HepG2 (cell line): ENCODE measurements around the gene SUSD3. TPM values are rescaled to one million over a fixed set of nuclear protein-coding genes. Genes with fewer than 3 reads are reported as not detected.

Experiments used
- ATAC-seq: fragments of 200-7000 bp; cut with Tn5 transposase; 3 replicates; pipeline ENCODE4 v1.9.1; 2020; ENCODE audit warnings: mild to moderate bottlenecking, moderate library complexity
- BruUV-seq: library from RNA; stranded (reverse); fragments of 400-500 nt; replicated peaks from 2 replicates; lab custom pipeline; 2021; lab: Mats Ljungman, UMichigan
- CTCF ChIA-PET: fragments of 300-600 bp; formaldehyde crosslinking; extraction: SDS; loops from one replicate; lab custom pipeline; 2021; ENCODE audit warnings: low total read pairs, inconsistent platforms, low intra/inter-chr PET ratio; lab: Yijun Ruan, JAX
- POLR2A ChIA-PET: fragments of 350-600 bp; sonication (Branson Sonifier 250); formaldehyde crosslinking; loops from one replicate; lab custom pipeline; 2020; ENCODE audit warnings: antibody characterized with exemption, inconsistent platforms; lab: Yijun Ruan, JAX
- DNase-seq: peaks from one replicate; pipeline ENCODE4 v3.0.0-alpha.2; 2015; ENCODE audit warnings: low spot score
- FAIRE-seq: peaks from 3 replicates; lab custom pipeline; 2011; peaks lifted over from hg19 to GRCh38; lab: Jason Lieb, UNC
- H2AFZ ChIP-seq: one replicate; pipeline ENCODE4 v1.6.1; 2011; ENCODE audit warnings: low read length, inconsistent platforms
- H3K27ac ChIP-seq: fragments of 300-600 bp; 3 replicates; pipeline ENCODE4 v1.8.0; 2011; ENCODE audit warnings: mixed run types, mild to moderate bottlenecking, mixed read lengths, low read length, inconsistent platforms; ENCODE audit not compliant: insufficient read depth; ENCODE audit errors: extremely low read length
- H3K27me3 ChIP-seq, 2 experiments: fragments of 200-600 bp in 1 of 2; 2 replicates in 1 of 2; 3 replicates in 1 of 2; pipeline versions ENCODE4 v1.6.0 to v1.8.0; 2011; ENCODE audit warnings: low read length in 2 of 2, mild to moderate bottlenecking in 2 of 2, moderate library complexity in 2 of 2, inconsistent platforms in 1 of 2; ENCODE audit not compliant: insufficient read depth in 2 of 2, control insufficient read depth in 1 of 2
- H3K36me3 ChIP-seq, 2 experiments: fragments of 200-600 bp in 1 of 2; replicated peaks in 1 of 2; 2 replicates in 1 of 2; 3 replicates in 1 of 2; pipeline versions ENCODE4 v1.5.1 to v1.8.0; 2011; ENCODE audit warnings: low read length in 2 of 2, inconsistent platforms in 1 of 2; ENCODE audit not compliant: insufficient read depth in 2 of 2, control insufficient read depth in 1 of 2
- H3K4me1 ChIP-seq: 2 replicates; pipeline ENCODE4 v1.5.1; 2012; ENCODE audit warnings: low read length, inconsistent platforms; ENCODE audit not compliant: insufficient read depth
- H3K4me2 ChIP-seq: 2 replicates; pipeline ENCODE4 v1.6.0; 2011; ENCODE audit warnings: low read depth, low read length, inconsistent platforms
- H3K4me3 ChIP-seq, 3 experiments: fragments of 200-600 bp in 1 of 3; sonication (generic), shearing (Covaris generic) in 1 of 3; replicated peaks in 1 of 3; 2 replicates each; pipeline ENCODE4 v1.5.1; 2011 to 2016; ENCODE audit warnings: low read length in 3 of 3, inconsistent platforms in 2 of 3, low read depth in 2 of 3, mild to moderate bottlenecking in 2 of 3, control low read depth in 1 of 3, mixed read lengths in 1 of 3; ENCODE audit not compliant: insufficient read depth in 1 of 3
- H3K79me2 ChIP-seq: one replicate; pipeline ENCODE4 v1.6.1; 2011; ENCODE audit warnings: low read length, inconsistent platforms; ENCODE audit not compliant: insufficient read depth
- H3K9ac ChIP-seq: 2 replicates; pipeline ENCODE4 v1.6.0; 2011; ENCODE audit warnings: mild to moderate bottlenecking, low read depth, low read length, inconsistent platforms; ENCODE audit not compliant: insufficient read depth
- H3K9me3 ChIP-seq: 2 replicates; pipeline ENCODE4 v1.5.1; 2012; ENCODE audit warnings: mild to moderate bottlenecking, low read length
- H4K20me1 ChIP-seq: 2 replicates; pipeline ENCODE4 v1.6.0; 2011; ENCODE audit warnings: inconsistent platforms, mild to moderate bottlenecking, low read length, moderate library complexity; ENCODE audit not compliant: insufficient read depth
- FOXO1 ChIP-seq: sonication (generic); formaldehyde crosslinking; IDR thresholded peaks from 2 replicates; pipeline ENCODE4 v1.4.0; 2020; ENCODE audit warnings: missing genetic modification reagents
- RARA ChIP-seq: IDR thresholded peaks from 2 replicates; pipeline ENCODE4 v1.6.1; 2016; ENCODE audit warnings: missing genetic modification reagents, missing compliant biosample characterization
- RFX1 ChIP-seq: fragments of 450-650 bp; IDR thresholded peaks from 2 replicates; pipeline ENCODE4 v1.6.1; 2017
- RFX5 ChIP-seq: IDR thresholded peaks from 2 replicates; pipeline ENCODE4 v1.6.1; 2011; ENCODE audit warnings: low read depth, low read length, improper control_type of control experiment
- YEATS4 ChIP-seq: sonication (generic); formaldehyde crosslinking; IDR thresholded peaks from 2 replicates; pipeline ENCODE4 v1.4.0; 2020; ENCODE audit warnings: missing genetic modification reagents, borderline replicate concordance
- ZMYM3 ChIP-seq: sonication (generic); formaldehyde crosslinking; IDR thresholded peaks from 2 replicates; pipeline ENCODE4 v1.5.1; 2020; ENCODE audit warnings: mild to moderate bottlenecking, missing genetic modification reagents
- ZNF121 ChIP-seq: sonication (generic); formaldehyde crosslinking; IDR thresholded peaks from 2 replicates; pipeline ENCODE4 v1.5.0; 2020; ENCODE audit warnings: mild to moderate bottlenecking, missing genetic modification reagents
- WGBS: methylation state at CpG from one replicate; pipeline ENCODE4 v1.1.6; 2017; ENCODE audit warnings: low lambda C conversion rate; 5-methylcytosine and 5-hydroxymethylcytosine counted together
- in situ Hi-C: cut with HindIII; loops from 2 replicates; pipeline ENCODE4 v1.10.0; 2017; ENCODE audit warnings: low pct_unique_long_range_greater_than_20kb; ENCODE audit not compliant: extremely low pct_ligation_motif_present
- intact Hi-C: fragments of 100-400 bp; cut with micrococcal nuclease; formaldehyde crosslinking; loops from one replicate; pipeline ENCODE4 v1.10.0; 2022; ENCODE audit not compliant: unreplicated experiment
- polyA plus RNA-seq, 8 experiments: library from polyadenylated mRNA; depleted of rRNA in 3 of 8; stranded (reverse) in 7 of 8; unstranded in 1 of 8; fragments of >200 nt; fragmentation: Illumina TruSeq in 4 of 8; extraction: Trizol in 4 of 8; gene quantifications; 2 replicates each; pipeline versions ENCODE4 v1.2.1 to v1.2.3, GENCODE V29; 2011 to 2016; ENCODE audit warnings: low read depth in 4 of 8, missing spikeins in 1 of 8, mixed read lengths in 1 of 8; ENCODE audit not compliant: insufficient read depth in 1 of 8
- total RNA-seq, 5 experiments: library from RNA; depleted of rRNA; stranded (reverse); fragments of >200 nt; fragmentation: Illumina TruSeq; extraction: Trizol; gene quantifications; 2 replicates each; pipeline ENCODE4 v1.2.3, GENCODE V29; 2016; ENCODE audit warnings: low read depth in 1 of 5
- TF ChIP-seq, protein P1 (sequence below): sonication (generic); formaldehyde crosslinking; IDR thresholded peaks from 2 replicates; pipeline ENCODE4 v1.4.0; 2020; ENCODE audit warnings: mild to moderate bottlenecking, missing genetic modification reagents, borderline replicate concordance
- TF ChIP-seq, protein P2 (sequence below): IDR thresholded peaks from 2 replicates; pipeline ENCODE4 v1.6.1; 2012; ENCODE audit warnings: low read depth, low read length, improper control_type of control experiment
- TF ChIP-seq, protein P3 (sequence below): sonication (generic); formaldehyde crosslinking; IDR thresholded peaks from 2 replicates; pipeline ENCODE4 v1.4.0; 2020; ENCODE audit warnings: missing genetic modification reagents, borderline replicate concordance
- TF ChIP-seq, protein P4 (sequence below): sonication (generic); formaldehyde crosslinking; conservative IDR thresholded peaks from 2 replicates; pipeline ENCODE4 v1.4.0; 2020; ENCODE audit warnings: missing genetic modification reagents

Gene SUSD3
- total and polyA plus RNA-seq, 2 of the 13 experiments (the other 11 are each of a cell fraction or from before 2014, with no cell fraction given), result 7.0 to 9.1 TPM

DNA sequence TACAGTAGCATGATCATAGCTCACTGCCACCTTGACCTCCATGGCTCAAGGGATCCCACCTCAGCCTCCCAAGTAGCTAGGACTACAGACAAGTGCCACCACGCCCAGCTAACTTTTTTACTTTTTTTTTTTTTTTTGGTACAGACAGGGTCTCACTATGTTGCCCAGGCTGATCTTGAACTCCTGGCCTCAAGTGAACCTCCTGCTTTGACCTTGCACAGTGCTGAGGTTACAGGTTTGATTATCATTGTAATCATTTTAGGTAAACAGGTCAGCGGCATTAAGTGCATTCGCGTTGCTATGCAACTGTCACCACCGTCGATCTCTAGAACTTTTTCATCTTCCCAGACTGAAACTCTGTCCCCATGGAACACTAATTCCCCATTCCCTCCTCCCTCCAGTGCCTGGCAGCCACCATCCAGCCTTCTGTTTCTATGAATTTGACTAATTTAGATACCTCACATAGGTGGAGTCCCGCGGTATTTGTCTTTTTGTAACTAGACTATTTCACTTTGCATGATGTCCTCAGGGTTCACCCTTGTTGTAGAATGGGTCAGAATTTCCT is 31.7 kb downstream of the SUSD3 start:
- 27% methylated on average over 8 of the region's 8 CpGs for WGBS
- ATAC-seq (no peak), FAIRE-seq (no peak), DNase-seq (no peak)
- no peak overlapping the region for H3K4me3 ChIP-seq
- H4K20me1 ChIP-seq, result no peaks in the 10 kb centered on the region
- POLR2A ChIA-PET, result no interaction called here
- peaks cover 1 to 5% of the 10 kb centered on the region in 2 experiments; a peak in 1 of 5 replicates for H3K27me3 ChIP-seq
- no peaks in the 10 kb centered on the region for H3K79me2 ChIP-seq
- intact Hi-C loops, result no loop called here
- no peak overlapping the region for H3K27ac ChIP-seq
- CTCF ChIA-PET, result no interaction called here
- no peaks in the 10 kb centered on the region for H3K36me3 ChIP-seq
- BruUV-seq, result no TSS peak
- in situ Hi-C loops, result no loop called here
- peaks cover 63% of the 10 kb centered on the region for H3K4me1 ChIP-seq
- no peak overlapping the region for H2AFZ ChIP-seq
- 0 out of 2 replicates have a peak overlapping the region, but pooled peaks have one; percentile 21 for H3K4me2 ChIP-seq
- no peak overlapping the region for H3K9ac ChIP-seq
- TF ChIP-seq FOXO1 (CRISPR knock-in tag) (no peak), RARA (CRISPR knock-in tag) (0 out of 2 replicates have a peak, but pooled peaks have one; percentile 14), ZNF121 (CRISPR knock-in tag) (peak; percentile 86), RFX1 (peak; percentile 37; the same call in 1 of the 2 replicates), ZMYM3 (CRISPR knock-in tag) (peak; percentile 42; the same call in 1 of the 2 replicates), RFX5 (peak; percentile 31; the same call in 1 of the 2 replicates), YEATS4 (CRISPR knock-in tag) (no peak)
- TF ChIP-seq, protein P1, sequence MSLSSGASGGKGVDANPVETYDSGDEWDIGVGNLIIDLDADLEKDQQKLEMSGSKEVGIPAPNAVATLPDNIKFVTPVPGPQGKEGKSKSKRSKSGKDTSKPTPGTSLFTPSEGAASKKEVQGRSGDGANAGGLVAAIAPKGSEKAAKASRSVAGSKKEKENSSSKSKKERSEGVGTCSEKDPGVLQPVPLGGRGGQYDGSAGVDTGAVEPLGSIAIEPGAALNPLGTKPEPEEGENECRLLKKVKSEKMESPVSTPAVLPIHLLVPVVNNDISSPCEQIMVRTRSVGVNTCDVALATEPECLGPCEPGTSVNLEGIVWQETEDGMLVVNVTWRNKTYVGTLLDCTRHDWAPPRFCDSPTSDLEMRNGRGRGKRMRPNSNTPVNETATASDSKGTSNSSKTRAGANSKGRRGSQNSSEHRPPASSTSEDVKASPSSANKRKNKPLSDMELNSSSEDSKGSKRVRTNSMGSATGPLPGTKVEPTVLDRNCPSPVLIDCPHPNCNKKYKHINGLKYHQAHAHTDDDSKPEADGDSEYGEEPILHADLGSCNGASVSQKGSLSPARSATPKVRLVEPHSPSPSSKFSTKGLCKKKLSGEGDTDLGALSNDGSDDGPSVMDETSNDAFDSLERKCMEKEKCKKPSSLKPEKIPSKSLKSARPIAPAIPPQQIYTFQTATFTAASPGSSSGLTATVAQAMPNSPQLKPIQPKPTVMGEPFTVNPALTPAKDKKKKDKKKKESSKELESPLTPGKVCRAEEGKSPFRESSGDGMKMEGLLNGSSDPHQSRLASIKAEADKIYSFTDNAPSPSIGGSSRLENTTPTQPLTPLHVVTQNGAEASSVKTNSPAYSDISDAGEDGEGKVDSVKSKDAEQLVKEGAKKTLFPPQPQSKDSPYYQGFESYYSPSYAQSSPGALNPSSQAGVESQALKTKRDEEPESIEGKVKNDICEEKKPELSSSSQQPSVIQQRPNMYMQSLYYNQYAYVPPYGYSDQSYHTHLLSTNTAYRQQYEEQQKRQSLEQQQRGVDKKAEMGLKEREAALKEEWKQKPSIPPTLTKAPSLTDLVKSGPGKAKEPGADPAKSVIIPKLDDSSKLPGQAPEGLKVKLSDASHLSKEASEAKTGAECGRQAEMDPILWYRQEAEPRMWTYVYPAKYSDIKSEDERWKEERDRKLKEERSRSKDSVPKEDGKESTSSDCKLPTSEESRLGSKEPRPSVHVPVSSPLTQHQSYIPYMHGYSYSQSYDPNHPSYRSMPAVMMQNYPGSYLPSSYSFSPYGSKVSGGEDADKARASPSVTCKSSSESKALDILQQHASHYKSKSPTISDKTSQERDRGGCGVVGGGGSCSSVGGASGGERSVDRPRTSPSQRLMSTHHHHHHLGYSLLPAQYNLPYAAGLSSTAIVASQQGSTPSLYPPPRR (CRISPR knock-in tag), result no peak
- TF ChIP-seq, protein P2, sequence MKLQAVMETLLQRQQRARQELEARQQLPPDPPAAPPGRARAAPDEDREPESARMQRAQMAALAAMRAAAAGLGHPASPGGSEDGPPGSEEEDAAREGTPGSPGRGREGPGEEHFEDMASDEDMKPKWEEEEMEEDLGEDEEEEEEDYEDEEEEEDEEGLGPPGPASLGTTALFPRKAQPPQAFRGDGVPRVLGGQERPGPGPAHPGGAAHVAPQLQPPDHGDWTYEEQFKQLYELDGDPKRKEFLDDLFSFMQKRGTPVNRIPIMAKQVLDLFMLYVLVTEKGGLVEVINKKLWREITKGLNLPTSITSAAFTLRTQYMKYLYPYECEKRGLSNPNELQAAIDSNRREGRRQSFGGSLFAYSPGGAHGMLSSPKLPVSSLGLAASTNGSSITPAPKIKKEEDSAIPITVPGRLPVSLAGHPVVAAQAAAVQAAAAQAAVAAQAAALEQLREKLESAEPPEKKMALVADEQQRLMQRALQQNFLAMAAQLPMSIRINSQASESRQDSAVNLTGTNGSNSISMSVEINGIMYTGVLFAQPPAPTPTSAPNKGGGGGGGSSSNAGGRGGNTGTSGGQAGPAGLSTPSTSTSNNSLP, result 0 out of 2 replicates have a peak, but pooled peaks have one; percentile 27
- TF ChIP-seq, protein P3, sequence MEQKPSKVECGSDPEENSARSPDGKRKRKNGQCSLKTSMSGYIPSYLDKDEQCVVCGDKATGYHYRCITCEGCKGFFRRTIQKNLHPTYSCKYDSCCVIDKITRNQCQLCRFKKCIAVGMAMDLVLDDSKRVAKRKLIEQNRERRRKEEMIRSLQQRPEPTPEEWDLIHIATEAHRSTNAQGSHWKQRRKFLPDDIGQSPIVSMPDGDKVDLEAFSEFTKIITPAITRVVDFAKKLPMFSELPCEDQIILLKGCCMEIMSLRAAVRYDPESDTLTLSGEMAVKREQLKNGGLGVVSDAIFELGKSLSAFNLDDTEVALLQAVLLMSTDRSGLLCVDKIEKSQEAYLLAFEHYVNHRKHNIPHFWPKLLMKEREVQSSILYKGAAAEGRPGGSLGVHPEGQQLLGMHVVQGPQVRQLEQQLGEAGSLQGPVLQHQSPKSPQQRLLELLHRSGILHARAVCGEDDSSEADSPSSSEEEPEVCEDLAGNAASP (CRISPR knock-in tag), result peak; percentile 41; the same call in 1 of the 2 replicates
- TF ChIP-seq, protein P4, sequence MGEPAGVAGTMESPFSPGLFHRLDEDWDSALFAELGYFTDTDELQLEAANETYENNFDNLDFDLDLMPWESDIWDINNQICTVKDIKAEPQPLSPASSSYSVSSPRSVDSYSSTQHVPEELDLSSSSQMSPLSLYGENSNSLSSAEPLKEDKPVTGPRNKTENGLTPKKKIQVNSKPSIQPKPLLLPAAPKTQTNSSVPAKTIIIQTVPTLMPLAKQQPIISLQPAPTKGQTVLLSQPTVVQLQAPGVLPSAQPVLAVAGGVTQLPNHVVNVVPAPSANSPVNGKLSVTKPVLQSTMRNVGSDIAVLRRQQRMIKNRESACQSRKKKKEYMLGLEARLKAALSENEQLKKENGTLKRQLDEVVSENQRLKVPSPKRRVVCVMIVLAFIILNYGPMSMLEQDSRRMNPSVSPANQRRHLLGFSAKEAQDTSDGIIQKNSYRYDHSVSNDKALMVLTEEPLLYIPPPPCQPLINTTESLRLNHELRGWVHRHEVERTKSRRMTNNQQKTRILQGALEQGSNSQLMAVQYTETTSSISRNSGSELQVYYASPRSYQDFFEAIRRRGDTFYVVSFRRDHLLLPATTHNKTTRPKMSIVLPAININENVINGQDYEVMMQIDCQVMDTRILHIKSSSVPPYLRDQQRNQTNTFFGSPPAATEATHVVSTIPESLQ (CRISPR knock-in tag), result no peak
- H3K9me3 ChIP-seq, result no peaks in the 10 kb centered on the region
